ACC112 (cell line): ENCODE measurements around the gene ZNF530.

Experiments used
- H2AFZ ChIP-seq: fragments of 200-600 bp; sonication (generic); one replicate; pipeline ENCODE4 v1.6.0; 2017; ENCODE audit warnings: antibody characterized with exemption, low read length; ENCODE audit not compliant: unreplicated experiment
- H3K27ac ChIP-seq: fragments of 200-600 bp; sonication (generic); 2 replicates; pipeline ENCODE4 v1.5.1; 2014; ENCODE audit warnings: low read depth, mild to moderate bottlenecking, antibody characterized with exemption, low read length, moderate library complexity
- H3K27me3 ChIP-seq: fragments of 200-600 bp; sonication (generic); 2 replicates; pipeline ENCODE4 v1.6.1; 2014; ENCODE audit warnings: mild to moderate bottlenecking, antibody characterized with exemption, low read length, moderate library complexity, mixed read lengths; ENCODE audit not compliant: insufficient read depth
- H3K36me3 ChIP-seq: fragments of 200-600 bp; sonication (generic); 2 replicates; pipeline ENCODE4 v1.6.1; 2016; ENCODE audit warnings: mild to moderate bottlenecking, antibody characterized with exemption, low read length, moderate library complexity, mixed read lengths; ENCODE audit not compliant: insufficient read depth
- H3K4me1 ChIP-seq: fragments of 200-600 bp; sonication (generic); one replicate; pipeline ENCODE4 v1.6.1; 2016; ENCODE audit warnings: low read length, mixed read lengths; ENCODE audit not compliant: insufficient read depth, unreplicated experiment, control insufficient read depth
- H3K4me3 ChIP-seq: fragments of 200-600 bp; sonication (generic); 2 replicates; pipeline ENCODE4 v1.5.1; 2014; ENCODE audit warnings: mild to moderate bottlenecking, low read depth, low read length
- H3K79me2 ChIP-seq: fragments of 200-600 bp; sonication (generic); one replicate; pipeline ENCODE4 v1.6.0; 2016; ENCODE audit warnings: low read length; ENCODE audit not compliant: control insufficient read depth, unreplicated experiment, insufficient read depth

The ZNF530 gene

DNA sequence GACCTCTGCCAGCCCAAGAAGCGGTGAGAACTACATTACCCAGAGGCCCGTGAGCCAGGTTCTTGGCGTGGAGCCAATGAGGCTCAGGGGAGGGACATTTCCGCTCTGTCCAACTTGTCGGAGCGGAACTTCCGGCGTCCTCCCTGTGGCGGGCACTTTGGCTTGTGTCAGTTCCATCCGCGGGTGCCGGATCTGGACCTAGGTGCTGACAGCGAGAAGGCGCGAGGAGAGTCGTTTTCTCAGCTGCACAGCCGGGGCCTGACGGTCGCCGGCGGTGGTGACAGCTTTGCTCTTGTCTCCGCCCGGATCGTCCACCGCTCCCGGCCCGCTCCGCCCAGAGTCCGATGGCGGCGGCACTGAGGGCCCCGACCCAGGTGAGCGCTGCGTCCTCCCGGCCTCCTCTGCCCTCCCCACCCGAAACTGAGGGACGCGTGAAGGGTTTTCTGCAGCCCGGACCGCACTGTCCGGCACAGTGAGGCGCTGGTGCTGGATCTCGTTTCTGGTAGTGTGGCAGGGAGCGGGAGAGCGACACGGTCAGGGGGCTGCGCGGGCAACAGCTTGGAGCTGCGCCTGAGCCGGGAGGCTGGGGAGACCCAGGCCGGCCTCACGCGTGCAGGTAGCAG is at the start of gene ZNF530:
Gene ZNF530, plus strand, starts transcription at position 125 of the 623 bp plus-strand sequence. CDS start 4,461 bp downstream, outside the sequence.
- Histone ChIP-seq H3K36me3 (peaks cover 13% of the 10 kb centered on the region), H3K4me3 (peak within 1 kb of the TSS; percentile 83), H3K27ac (no peak within 1 kb of the TSS), H3K79me2 (peaks cover 21% of the 10 kb centered on the region), H3K4me1 (peaks cover 3% of the 10 kb centered on the region), H2AFZ (peak within 1 kb of the TSS; percentile 67), H3K27me3 (no peaks in the 10 kb centered on the region)

- peaks cover 6% of the 10 kb centered on the region for H3K79me2 ChIP-seq
- no peak overlapping the region for H3K4me3 ChIP-seq
- H2AFZ ChIP-seq, result no peak overlapping the region
- H3K36me3 ChIP-seq, result peaks cover 87% of the 10 kb centered on the region
- no peaks in the 10 kb centered on the region for H3K4me1 ChIP-seq
- H3K27ac ChIP-seq, result no peak overlapping the region
- no peaks in the 10 kb centered on the region for H3K27me3 ChIP-seq
These were observed 47.3 kb upstream of the ZNF530 start for GRCh38 chr19:57552432-57552831.

DNA sequence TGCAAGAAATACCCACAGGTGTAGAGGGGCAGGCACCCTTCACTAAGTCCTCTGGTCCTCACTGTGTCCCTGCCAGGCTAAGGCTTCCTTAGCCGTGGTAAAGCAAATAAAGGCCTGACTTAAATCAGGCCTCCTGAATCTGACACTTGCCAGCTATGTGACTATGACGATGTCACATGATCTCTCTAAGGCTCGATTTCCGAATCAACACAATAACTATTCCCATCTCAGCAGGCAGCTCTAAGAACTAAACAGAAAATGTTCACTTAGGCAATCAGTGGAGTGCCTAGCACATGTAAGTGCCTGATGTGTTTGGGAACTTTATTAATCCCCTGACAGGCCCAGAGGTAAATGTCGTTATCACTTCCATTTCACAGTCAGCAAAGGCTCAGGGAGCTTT is 42.0 kb upstream of the ZNF530 start:
- no peak overlapping the region for H2AFZ ChIP-seq
- H3K79me2 ChIP-seq, result peaks cover 20% of the 10 kb centered on the region
- peaks cover 8% of the 10 kb centered on the region for H3K4me1 ChIP-seq
- H3K27me3 ChIP-seq, result no peaks in the 10 kb centered on the region
- no peak overlapping the region for H3K27ac ChIP-seq
- peaks cover 37% of the 10 kb centered on the region for H3K36me3 ChIP-seq
- H3K4me3 ChIP-seq, result no peak overlapping the region

DNA sequence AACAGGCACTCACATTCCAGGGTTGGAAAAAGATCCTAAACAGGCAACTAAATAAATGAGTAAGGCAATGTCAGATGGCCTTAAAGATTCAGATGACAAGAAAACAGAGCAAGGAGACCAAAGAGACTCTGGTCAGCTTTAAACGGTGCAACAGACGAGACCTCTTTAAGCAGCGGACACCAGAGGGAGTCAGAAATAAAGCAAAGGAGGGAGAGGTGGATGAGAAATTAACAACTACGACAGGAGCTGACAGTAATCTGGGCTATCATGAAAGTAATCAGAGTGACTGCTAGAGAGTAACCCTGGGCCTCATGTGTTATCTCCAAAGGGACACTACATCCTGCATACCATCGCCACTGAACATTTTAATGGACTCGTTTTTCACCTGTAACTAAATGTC is 41.2 kb upstream of the ZNF530 start:
- H3K4me1 ChIP-seq, result peaks cover 8% of the 10 kb centered on the region
- peaks cover 28% of the 10 kb centered on the region for H3K36me3 ChIP-seq
- H3K27me3 ChIP-seq, result no peaks in the 10 kb centered on the region
- H3K4me3 ChIP-seq, result peak overlapping the region; percentile 87
- H3K79me2 ChIP-seq, result peaks cover 20% of the 10 kb centered on the region
- no peak overlapping the region for H3K27ac ChIP-seq
- no peak overlapping the region for H2AFZ ChIP-seq

DNA sequence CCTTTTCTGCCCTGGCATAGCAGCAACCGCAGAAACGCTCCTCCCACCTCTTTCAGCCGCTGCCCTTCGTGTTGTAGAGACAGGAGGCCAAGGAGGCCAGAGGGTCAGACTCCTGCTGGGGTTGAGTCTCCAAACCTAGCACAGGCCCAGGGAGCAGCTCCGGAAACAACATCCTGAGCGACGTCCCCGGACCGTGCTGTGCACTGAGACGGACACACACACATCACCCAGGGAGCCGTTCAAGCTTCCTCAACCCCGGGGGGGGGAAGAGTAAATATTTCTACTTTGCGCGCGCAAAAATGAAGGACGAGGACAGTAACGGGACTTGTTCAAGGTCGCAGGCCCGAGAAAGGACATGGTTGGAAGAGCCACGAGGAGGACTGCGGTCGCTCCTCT is 40.7 kb upstream of the ZNF530 start:
- Histone ChIP-seq H3K79me2 (peaks cover 20% of the 10 kb centered on the region), H3K4me3 (peak overlapping the region; percentile 87), H3K4me1 (peaks cover 8% of the 10 kb centered on the region), H2AFZ (peak overlapping the region; percentile 56), H3K27ac (peak overlapping the region; percentile 96; the same call in 1 of the 2 replicates), H3K27me3 (no peaks in the 10 kb centered on the region), H3K36me3 (peaks cover 24% of the 10 kb centered on the region)

DNA sequence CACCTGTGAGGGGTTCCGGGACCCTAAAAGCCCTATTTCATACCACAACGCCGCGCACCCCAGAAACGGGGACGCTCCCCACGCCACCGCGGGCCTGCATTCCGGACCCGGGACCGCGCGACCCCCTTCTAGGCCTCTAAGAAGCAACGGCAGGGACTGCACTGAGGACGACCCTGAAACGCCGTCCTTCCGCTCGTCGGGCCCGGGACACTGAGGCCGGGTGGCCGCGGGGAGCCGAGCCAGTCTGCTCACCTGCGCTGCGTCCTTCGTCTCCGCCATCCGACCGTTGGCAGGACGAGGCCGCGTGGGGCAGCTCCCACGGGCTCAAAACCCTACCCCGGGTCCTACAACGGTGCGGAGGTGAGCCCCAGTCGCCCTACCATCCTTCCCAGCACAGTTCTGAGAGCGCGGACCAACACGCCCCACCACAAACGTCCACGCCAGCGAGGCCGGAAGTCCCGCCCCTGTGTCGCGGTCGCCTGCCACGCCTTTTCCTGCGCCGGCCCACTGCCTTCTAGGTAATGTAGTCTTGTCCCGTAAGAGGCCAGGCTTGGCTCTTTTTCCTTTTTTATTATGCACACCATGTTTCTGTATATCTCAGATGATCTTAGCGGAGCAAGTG is 40.2 kb upstream of the ZNF530 start, which contains the start of gene ZNF550:
Gene ZNF550, minus strand, starts transcription at position 460 of the 622 bp plus-strand sequence. Its CDS starts 181 bp downstream, at position 279.
- peak within 1 kb of the TSS; percentile 96 for H3K27ac ChIP-seq
- H3K27me3 ChIP-seq, result no peaks in the 10 kb centered on the region
- H3K4me1 ChIP-seq, result peaks cover 8% of the 10 kb centered on the region
- peak within 1 kb of the TSS; percentile 87 for H3K4me3 ChIP-seq
- H2AFZ ChIP-seq, result peak within 1 kb of the TSS; percentile 99
- peaks cover 20% of the 10 kb centered on the region for H3K79me2 ChIP-seq
- peaks cover 19% of the 10 kb centered on the region for H3K36me3 ChIP-seq

GRCh38 chr19:57560049-57560491 is 39.6 kb upstream of the ZNF530 start:
- Histone ChIP-seq H3K27ac (peak overlapping the region; percentile 96), H3K27me3 (no peaks in the 10 kb centered on the region), H3K4me3 (peak overlapping the region; percentile 87), H3K4me1 (peaks cover 8% of the 10 kb centered on the region), H3K36me3 (peaks cover 14% of the 10 kb centered on the region), H2AFZ (peak overlapping the region; percentile 99), H3K79me2 (peaks cover 20% of the 10 kb centered on the region)

GRCh38 chr19:57563547-57563946 is 36.1 kb upstream of the ZNF530 start:
- no peak overlapping the region for H2AFZ ChIP-seq
- no peak overlapping the region for H3K27ac ChIP-seq
- H3K36me3 ChIP-seq, result no peaks in the 10 kb centered on the region
- no peak overlapping the region for H3K4me3 ChIP-seq
- no peaks in the 10 kb centered on the region for H3K27me3 ChIP-seq
- H3K4me1 ChIP-seq, result peaks cover 8% of the 10 kb centered on the region
- peaks cover 3% of the 10 kb centered on the region for H3K79me2 ChIP-seq

GRCh38 chr19:57566396-57567265 is 33.1 kb upstream of the ZNF530 start:
- peaks cover 10% of the 10 kb centered on the region; the same call in 1 of the 2 replicates for H3K36me3 ChIP-seq
- no peaks in the 10 kb centered on the region for H3K79me2 ChIP-seq
- no peaks in the 10 kb centered on the region for H3K27me3 ChIP-seq
- no peak overlapping the region for H2AFZ ChIP-seq
- no peak overlapping the region for H3K27ac ChIP-seq
- H3K4me1 ChIP-seq, result no peaks in the 10 kb centered on the region
- no peak overlapping the region for H3K4me3 ChIP-seq

DNA sequence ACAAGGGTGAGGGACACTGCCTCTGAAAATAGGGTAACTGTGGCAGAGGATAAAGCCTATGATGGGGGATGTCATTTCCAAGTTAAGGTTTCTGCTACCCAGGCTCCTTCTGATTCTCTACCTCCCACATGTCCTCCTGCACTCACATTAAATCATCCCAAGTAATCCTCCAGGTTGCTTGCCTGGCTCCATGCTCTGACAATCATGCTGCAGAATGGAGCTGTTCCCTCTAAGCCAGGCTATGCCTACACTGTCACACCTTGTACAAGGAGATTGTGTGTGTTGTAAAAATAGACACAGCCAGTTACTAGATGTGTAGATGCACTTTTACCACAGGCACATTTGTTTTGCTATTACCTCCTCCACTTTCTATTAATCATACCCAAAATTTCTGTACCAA is 29.0 kb upstream of the ZNF530 start:
- Histone ChIP-seq H3K36me3 (peaks cover 49% of the 10 kb centered on the region), H3K4me3 (no peak overlapping the region), H3K27me3 (no peaks in the 10 kb centered on the region), H3K4me1 (no peaks in the 10 kb centered on the region), H2AFZ (no peak overlapping the region), H3K79me2 (no peaks in the 10 kb centered on the region), H3K27ac (no peak overlapping the region)
